Measurements from ENCODE around the gene ISCU.

GRCh38 chr12:108578813-108579212, 16.4 kb downstream of the ISCU start:
- no peak for TF ChIP-seq CTCF (IDR thresholded peaks at IDR 0.05 in 2 of 3, conservative IDR thresholded peaks at IDR 0.05 in 1 of 3; ENCODE audit: insufficient read depth in 2 of 3, low read depth in 1 of 3, low read length in 3 of 3)
- TF ChIP-seq GABPA (tag; conservative IDR thresholded peaks at IDR 0.05; ENCODE audit: low read depth) = no peak
- TF ChIP-seq E2F5 (CRISPR knock-in tag; IDR thresholded peaks at IDR 0.05) = no peak
- no peak for TF ChIP-seq HCFC1 (IDR thresholded peaks at IDR 0.05; ENCODE audit: low read depth, low read length)
- no peak for TF ChIP-seq GTF2A2 (tag; IDR thresholded peaks at IDR 0.05)
